GM18951 (cell line): ENCODE measurements around the gene LETMD1.

Source experiments
- POLR2A ChIP-seq: IDR thresholded peaks from 4 replicates; pipeline ENCODE4 v1.6.1; 2011; ENCODE audit warnings: mild to moderate bottlenecking; ENCODE audit not compliant: insufficient read length, insufficient read depth; ENCODE audit errors: extremely low read depth
- in situ Hi-C: fragments of 300-500 bp; cut with MboI; formaldehyde crosslinking; loops from one replicate; pipeline ENCODE4 v1.12.0; 2022; ENCODE audit warnings: low sequenced_read_pairs, mixed read lengths, inconsistent platforms; ENCODE audit not compliant: unreplicated experiment

The LETMD1 gene

DNA sequence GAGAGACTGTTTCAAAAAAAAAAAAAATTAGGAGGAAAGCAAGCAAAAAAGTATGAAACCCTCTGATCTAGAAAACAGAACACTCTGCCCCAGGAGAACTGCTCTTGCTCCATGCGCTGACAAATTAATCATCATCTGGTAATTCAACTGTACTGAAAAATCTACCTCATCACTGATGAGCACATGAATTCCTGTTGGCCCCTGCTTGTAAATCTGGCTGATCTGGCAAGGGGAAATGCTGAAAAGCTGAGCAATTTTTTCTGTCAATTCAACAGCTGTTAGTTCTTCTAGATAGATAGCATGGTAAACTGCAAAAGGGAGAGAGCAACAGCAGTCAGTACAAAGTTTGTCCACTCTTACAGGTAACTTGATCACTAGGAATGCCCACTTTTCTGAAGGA, 50.5 kb downstream of the LETMD1 start:
- in situ Hi-C loops, result no loop called here
- TF ChIP-seq POLR2A, result no peak

- in situ Hi-C loops, result no loop called here
- no peak for TF ChIP-seq POLR2A
Measured at GRCh38 chr12:51103977-51104376, 55.9 kb downstream of the LETMD1 start.

- in situ Hi-C loops, result no loop called here
- no peak for TF ChIP-seq POLR2A
Measured at GRCh38 chr12:51108136-51108535, 60.0 kb downstream of the LETMD1 start.
